Inferior parietal cortex (tissue), 1 donor: ENCODE data around the gene EMC8.

Source experiments
- DNase-seq: peaks from one replicate; pipeline ENCODE4 v3.0.0-alpha.2; 2016; ENCODE audit errors: extremely low spot score

The EMC8 gene

DNA sequence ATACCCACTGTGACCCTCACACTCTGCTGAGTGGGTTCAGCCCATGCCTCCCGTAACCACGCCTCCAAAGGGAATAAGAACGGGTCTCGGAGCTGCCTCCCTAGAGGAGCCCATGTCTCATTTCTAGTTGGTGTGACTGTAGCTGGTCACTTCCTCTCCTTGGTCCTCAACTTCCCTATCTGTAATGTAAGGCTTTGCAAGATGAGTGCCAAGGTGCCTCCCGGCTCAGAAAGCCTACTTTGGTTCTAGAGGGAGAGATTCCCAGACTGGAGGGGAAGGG, 69.2 kb downstream of the EMC8 start:
- no peak for DNase-seq

DNA sequence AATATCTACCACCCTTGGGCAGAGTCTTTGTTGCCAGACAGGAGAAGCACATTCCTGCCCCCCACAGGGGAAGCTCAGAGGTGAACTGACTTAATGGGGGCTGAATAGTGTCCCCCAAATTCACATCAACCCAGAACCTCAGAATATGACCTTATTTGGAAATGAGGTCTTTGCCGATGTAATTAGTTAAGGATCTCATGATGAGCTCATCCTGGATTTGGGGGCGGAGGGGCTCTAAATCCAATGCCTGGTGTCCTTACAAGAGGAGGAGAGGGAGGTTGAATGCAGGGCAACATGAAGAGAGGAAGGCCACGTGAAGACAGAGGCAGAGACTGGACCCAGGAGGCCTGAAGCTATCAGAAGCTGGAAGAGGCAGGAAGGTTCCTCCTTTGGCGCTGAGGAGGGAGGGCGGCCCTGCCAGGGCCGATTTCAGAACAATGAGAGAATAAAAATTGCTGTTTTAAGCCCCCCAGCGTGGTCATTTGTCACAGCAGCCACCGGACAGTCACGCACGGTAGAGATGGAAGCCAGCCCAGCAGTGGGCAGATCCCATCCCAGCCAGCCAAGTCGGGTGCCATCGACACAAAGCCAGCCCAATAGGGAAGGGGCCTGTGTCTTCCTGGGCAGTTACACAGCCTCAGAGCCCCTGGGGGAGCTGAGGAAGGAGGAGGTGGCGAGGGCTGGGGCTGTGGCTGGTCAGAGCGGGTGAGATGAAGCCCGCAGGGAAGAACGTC, 69.7 kb downstream of the EMC8 start:
- no peak for DNase-seq

DNA sequence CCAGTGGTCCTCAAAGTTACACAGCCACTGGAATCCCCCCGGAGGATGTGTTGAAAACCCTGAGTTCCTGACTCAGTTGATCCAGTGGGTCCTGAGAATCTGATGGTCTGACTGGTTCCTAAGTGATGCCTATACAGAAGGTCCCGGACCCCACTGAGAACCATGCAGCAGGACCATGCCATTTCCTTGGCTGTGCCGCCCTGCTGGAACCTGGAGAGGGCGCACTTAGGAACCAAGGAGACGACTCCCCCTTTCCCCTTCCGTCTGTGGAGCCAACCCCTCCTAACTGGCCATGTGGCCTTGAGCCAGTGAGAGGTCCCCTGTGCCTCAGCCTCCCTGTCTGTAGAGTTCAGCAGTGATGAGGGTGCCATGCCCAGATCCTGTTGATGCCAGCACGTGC, 70.5 kb downstream of the EMC8 start:
- DNase-seq: no peak
